ENCODE measurements around the gene SFXN1.
"Not testable (repeated sequence)": the region's sequence is repeated elsewhere in the genome, so short reads cannot be mapped to it uniquely, and the experiment has no call there.

Gene SFXN1

GRCh38 chr5:175478384-175479124 is at the start of gene SFXN1:
Gene SFXN1 (plus strand): TSS chr5:175478560. CDS start chr5:175492104, 13,544 bp downstream.
- peak; percentile 52 for DNase-seq (ENCODE audit: low read depth)

DNA sequence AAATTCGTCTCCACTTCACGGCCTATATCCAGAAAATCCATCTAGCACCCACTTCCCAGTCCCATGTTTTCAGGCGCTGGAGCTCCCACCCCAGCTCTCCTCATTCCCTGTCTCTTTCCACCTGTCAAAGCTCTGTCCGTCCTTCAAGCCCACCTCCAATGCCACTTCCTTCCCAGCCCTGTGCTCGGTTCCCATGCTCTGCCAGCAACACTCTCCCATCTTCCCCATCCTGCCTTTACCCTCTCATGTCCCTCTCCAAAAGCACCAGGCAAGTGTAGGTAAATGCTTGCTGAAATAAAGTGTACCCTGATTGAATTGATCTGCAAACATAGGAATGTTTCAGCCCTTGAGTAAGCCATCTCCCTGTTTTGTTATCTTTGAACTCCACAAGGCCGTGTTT is 43.6 kb upstream of the SFXN1 start:
- DNase-seq (ENCODE audit: low read depth), result no peak

DNA sequence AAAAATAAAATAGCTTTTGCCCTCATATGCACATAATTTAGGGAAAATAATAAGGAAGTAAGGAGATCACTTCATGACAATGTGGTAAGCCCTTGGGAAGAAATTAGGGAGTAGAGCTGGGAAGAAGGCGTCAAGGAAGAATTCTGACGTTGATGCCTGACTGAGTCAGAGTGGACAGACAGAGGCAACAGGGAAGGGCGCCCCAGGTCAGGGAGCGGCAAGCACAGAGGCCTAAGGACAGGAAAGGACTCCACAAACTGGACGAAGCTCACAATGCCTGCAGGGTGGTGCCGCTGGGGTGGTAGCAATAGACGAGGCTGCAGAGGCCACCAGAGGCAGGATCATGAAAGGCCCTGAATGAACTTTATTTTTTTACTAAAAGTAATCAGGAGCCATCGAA is 42.0 kb upstream of the SFXN1 start:
- no peak for DNase-seq (ENCODE audit: low read depth)

DNA sequence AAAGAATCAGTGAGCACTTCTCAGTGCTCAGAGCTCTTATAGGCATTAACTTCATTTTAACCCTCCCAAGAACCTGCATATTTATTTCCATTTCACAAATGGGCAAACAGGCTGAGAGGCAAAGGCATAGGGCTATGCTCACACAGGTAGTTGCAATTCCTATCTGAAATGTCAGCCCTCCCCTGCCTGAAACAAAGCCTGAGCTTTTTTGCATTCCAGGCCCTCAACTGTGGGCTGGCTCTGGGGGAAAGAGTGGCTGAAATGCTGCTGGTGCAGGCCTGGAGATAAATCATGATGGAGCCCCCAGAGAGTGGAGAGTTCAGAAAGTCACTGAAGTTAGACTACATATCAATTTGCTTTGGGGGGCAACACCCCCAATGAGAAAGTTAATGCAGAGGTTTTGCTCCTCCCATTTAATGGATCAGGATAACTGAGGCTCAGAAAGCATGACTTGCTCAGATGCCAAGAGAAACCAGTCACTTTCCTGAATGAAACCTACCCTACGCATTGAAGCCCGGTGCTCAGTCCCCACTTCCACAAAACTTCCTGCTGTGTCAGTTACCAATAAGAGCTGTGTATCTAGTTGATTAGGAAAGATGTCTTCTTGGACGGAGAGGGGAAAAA is 40.0 kb upstream of the SFXN1 start:
- DNase-seq (ENCODE audit: low read depth), result no peak

GRCh38 chr5:175443514-175444059 is 34.8 kb upstream of the SFXN1 start:
- DNase-seq (ENCODE audit: low read depth), result no peak

DNA sequence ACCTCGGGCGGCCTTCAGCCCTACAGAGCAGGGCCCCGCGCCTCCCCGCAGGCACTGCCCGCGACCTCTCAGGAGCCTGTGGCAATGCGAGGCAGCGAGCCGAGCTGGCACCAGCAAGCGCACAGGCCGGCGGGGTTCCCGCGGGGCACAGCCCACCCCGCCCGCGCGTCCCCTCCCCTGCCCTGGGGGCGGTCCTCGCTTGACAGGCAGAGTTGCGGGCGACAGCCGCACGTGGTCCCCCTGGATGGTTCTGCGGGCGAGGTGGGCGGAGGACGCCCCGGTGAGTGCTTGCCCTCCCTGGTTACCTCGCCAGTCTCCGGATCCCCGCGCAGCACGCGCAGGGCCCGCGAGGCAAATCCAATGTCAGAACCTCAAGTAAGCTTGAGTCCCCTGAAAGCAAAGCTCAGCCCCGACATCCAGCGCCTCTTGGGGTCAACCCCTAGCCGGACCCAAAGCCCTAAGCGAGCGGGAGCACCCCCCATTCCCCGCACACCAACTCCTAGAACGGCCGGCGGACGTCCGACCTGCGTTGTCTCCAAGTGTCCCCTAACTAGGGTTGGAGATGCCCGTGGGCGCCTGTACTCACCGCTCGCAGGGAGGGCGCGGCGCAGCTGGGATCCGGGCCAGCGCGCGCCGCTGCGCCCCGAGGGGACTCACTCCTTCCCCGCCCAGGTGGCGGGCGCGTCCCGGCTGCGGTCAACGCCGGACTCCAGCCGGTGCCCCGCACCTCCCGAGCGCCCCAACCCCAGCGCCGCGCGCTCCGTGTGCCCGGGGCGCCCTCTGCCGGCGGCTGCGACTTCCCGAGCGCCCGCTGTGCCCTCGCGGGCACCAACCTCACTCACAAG is 34.1 kb upstream of the SFXN1 start, which contains the start of gene DRD1:
Gene DRD1, minus strand, starts transcription at position 123 of the 845 bp plus-strand sequence. CDS start 1,083 bp downstream, outside the sequence.
- DNase-seq (ENCODE audit: low read depth), result no peak

DNA sequence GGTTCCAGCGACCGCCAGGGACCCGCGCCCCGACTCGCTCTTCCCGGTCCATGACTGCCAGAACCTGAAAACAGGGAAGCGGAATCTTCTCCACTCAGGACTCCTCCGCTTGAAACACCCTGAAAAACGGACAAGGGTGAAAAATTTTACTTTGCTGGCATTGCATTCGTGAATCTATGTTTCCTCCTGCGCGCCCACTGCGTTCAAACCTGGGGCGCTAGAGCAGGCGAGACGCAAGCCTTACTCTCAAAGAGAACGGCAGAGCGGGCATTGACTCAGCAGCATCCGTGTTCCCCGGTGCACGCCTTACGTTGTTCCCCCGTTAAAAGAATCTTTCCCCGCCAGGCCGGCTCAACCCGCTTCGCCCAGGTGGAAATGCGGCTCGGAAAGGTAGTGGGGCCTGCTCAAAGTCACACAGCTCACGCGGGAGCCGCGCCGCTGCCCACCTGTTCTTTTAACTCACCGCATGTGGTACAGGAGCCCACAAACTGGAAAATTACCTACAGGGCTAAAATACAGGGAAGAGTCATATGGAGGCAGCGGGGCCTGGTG is 33.4 kb upstream of the SFXN1 start:
- DNase-seq (ENCODE audit: low read depth), result no peak

DNA sequence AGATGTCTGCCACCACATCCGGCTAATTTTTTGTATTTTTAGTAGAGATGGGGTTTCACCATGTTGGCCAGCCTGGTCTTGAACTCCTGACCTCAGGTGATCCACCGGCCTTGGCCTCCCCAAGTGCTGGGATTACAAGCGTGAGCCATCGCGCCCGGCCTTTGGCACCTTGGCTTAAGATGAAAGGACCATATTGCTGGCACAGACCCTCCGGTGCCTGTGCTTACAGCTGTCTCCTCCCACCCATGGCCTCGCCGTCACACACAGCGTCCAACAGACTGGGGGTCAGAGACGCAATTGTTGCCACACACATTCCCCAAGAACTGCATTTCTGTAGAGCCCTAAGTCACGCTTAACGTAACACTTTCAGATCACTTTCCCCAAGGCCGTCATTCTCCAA is 32.0 kb upstream of the SFXN1 start:
- DNase-seq (ENCODE audit: low read depth), result not testable (repeated sequence)

DNA sequence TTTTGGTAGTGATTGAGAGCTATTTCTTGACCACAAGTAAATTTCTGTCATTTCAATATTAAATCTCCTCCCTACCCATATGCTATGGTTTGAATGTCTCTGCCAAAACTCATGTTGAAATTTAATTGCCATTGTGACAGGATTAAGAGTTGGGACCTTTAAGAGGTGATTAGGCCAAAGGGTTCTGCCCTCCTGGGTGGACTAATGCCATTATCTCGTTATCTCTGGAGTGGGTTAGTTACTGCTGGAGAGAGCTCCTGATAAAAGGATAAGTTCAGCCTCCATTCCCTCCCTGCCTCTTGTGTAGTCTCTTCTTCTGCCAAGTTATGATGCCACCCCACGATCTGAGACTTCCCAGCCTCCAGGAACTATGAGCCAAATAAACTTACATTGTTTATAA is 30.8 kb upstream of the SFXN1 start:
- no peak for DNase-seq (ENCODE audit: low read depth)

- DNase-seq (ENCODE audit: low read depth), result no peak
These were observed 30.1 kb upstream of the SFXN1 start for GRCh38 chr5:175448276-175448675.

- DNase-seq (ENCODE audit: low read depth), result no peak
These were observed 26.2 kb upstream of the SFXN1 start for GRCh38 chr5:175452166-175452565.

- not testable (repeated sequence) for DNase-seq (ENCODE audit: low read depth)
These were observed 24.0 kb upstream of the SFXN1 start for GRCh38 chr5:175454338-175454737.

- no peak for DNase-seq (ENCODE audit: low read depth)
These were observed 22.1 kb upstream of the SFXN1 start for GRCh38 chr5:175456105-175456742.

DNA sequence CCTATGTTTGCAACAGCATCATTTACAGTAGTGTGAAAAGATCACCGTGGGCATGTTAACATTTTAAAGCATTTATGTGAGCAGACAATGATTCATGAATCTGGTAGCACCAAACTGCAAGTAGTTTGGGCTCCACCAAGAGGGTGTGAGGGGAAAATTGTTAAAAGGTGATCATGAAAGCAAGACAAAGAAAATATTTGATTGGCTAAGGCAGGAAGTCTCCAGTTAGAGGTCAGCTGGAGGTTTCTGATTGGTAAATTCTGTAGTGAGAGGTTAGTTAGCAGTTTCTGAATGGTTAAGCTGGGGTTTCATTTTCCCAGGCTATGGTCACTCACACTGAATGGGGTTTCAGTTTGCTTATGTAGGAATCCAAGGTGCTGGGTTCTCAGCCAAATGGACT is 20.9 kb upstream of the SFXN1 start:
- DNase-seq (ENCODE audit: low read depth), result no peak

DNA sequence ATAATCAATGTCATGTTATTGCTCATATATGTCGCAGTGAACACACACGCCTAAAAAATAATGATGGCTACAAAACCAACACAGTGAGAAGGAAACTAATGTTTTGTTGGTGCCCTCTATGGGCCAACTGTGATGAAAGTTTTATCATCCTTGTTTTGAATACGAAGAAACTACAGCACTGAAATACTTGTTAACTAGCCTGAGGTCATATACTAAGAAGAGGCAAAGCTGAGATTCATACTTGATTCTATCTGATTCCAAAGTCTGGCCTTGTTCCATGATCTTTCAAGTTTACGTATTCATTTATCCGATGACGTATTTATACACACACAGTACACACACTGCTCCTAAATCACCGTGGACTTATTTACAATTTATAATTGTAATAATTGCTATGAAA is 18.2 kb upstream of the SFXN1 start:
- no peak for DNase-seq (ENCODE audit: low read depth)

- DNase-seq (ENCODE audit: low read depth), result no peak
These were observed 17.8 kb upstream of the SFXN1 start for GRCh38 chr5:175460552-175460951.

GRCh38 chr5:175461370-175461769 is 17.0 kb upstream of the SFXN1 start:
- DNase-seq (ENCODE audit: low read depth), result no peak

GRCh38 chr5:175463641-175464040 is 14.7 kb upstream of the SFXN1 start:
- DNase-seq (ENCODE audit: low read depth), result no peak

DNA sequence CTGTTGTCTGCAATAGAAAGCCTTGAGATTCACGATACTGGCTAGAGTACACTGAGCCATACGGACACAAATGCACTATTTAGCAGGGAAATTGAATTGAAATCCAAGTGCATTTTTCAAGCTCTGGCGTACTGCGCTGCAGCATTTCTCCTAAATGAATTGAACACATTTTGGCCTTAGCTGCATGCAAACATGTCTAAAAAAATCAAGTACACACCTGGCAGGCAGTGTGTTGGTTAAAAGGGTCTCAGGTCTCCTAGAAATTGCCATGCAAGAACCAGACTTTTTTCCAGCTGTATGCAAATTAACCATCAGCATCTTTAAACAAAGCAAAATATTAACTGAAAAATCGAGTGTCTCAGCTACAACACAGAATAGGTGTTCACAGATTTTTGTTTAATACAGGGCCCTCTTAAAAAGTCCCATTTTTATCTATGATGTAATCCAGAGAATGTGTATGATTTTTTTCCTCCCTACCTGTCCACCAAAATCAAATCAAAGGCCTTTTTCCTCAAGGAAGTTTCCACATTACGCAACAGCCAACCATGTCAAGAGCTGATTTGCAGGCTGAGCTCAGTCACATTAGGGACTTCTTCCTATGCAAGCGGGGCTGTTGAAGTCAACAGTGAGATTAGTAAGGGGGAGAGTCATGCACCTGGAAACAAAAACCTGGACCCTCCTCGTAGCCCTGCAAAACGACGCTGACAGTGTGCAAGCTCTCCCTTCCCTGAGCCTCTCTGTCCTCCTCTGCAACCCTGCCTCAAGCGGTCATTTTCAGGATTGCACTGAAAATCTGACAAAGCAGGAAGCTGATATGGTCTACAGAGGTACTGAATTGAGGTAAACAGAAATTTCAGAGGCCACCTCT is 14.1 kb upstream of the SFXN1 start:
- peak; percentile 10 for DNase-seq (ENCODE audit: low read depth)

DNA sequence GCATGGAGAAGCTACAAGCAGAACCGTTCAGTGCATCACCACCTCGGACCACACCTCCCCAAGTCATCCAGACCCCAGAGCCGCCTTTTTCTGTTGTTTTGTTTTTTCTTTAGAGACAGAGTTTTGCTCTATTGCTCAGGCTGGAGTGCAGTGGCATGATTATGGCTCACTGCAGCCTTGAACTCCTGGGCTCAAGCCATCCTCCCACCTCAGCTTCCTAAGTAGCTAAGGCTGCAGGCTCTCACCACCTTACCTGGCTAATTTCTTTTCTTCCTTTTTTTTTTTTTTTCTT is 13.5 kb upstream of the SFXN1 start:
- DNase-seq (ENCODE audit: low read depth), result no peak

DNA sequence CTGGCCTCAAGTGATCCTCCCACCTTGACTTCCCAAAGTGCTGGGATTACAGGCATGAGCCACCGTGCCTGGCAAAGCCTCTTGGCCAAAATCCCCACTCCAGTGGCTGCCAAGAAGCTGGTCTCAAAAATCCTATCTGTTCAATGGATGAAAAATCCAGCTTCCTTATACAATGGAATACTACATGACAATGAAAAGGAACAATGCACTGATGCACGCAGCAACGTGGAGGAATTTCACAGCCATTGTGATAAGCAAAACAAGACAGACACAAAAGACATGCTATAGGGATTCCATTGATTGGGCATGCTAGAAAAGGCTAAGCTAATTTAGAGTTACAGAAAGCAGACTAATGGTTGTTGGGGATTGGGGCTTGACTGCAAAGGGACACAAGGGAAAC is 13.1 kb upstream of the SFXN1 start:
- DNase-seq (ENCODE audit: low read depth), result no peak
